Stimulated activated naive CD8-positive, alpha-beta T cell treated with anti-CD3 and anti-CD28 coated beads, Interleukin-15, Interleukin-2, amounts not matched to agents 100 U/mL and 50 U/mL, for 24 hours (primary cell): Measurements from ENCODE around the gene DRAM2.

Source experiments
- ATAC-seq: fragments of 150-1000 bp; cut with Tn5 transposase; one replicate; pipeline ENCODE4 v1.10.0; 2021
- DNase-seq: peaks from one replicate; pipeline ENCODE4 v3.0.0; 2021

Gene DRAM2

DNA sequence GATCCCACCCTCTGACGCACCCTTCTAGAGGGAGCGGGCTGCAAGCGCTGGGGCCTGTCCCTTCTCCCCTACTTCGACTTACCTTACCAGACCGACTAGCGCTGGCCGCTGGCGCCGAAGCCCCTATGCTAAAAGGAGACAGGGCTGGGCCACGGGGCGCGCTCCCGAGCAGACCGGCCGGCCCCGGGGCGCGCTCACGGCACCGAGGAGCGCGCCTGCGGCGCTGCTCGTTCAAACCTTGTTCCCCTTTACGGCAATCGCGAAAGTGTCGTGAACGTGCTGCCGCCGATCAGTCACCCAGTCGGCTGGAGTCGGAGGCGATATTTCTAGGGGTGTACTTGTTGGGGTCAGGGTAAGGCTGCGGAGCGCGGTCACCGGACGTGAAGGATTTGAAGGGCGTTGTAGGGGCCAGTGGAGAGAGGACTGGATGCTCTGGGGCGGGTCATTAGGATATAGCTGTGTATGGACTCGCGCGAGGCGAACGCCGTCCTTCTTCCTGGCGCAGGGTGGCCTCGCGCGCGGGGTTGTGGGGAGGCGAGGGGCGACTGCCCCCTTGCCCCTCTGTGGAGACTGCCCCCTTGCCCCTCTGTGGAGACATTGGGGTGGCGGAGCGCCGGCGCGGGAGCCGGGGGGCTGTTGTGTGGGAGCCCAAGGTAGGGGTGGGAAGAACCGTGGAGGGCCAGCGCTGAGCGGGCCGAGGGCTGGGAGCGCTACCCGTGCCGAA lies at the start of gene DRAM2, which contains the start of gene CEPT1:
Gene DRAM2 (minus strand): TSS at position 138 of the 724 bp plus-strand sequence. CDS start 8,539 bp downstream, outside the sequence.
Gene CEPT1 (plus strand): TSS at position 268 of the 724 bp plus-strand sequence. CDS start 7,492 bp downstream, outside the sequence.
- ATAC-seq (peak; percentile 91), DNase-seq (peak; percentile 95)

DNA sequence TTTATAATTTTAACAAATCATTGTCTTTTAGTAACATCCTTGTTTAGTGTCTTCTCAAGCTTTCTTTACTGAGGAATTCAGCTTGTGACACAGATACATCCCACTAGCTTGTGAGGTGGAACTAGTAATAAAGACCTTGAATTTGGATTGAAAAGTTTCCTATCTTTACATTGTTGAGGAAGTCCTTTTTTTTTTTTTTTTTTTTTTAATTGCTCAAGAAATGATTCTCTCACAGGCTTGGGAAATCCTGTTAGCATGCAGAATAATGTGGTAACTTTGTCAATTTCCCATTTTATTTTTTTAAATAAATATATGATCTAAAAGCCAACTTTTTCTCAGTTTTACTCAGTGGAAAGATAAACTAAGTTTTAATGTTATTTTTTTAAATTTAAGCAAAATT lies 44.8 kb upstream of the DRAM2 start:
- DNase-seq (no peak), ATAC-seq (no peak)

DNA sequence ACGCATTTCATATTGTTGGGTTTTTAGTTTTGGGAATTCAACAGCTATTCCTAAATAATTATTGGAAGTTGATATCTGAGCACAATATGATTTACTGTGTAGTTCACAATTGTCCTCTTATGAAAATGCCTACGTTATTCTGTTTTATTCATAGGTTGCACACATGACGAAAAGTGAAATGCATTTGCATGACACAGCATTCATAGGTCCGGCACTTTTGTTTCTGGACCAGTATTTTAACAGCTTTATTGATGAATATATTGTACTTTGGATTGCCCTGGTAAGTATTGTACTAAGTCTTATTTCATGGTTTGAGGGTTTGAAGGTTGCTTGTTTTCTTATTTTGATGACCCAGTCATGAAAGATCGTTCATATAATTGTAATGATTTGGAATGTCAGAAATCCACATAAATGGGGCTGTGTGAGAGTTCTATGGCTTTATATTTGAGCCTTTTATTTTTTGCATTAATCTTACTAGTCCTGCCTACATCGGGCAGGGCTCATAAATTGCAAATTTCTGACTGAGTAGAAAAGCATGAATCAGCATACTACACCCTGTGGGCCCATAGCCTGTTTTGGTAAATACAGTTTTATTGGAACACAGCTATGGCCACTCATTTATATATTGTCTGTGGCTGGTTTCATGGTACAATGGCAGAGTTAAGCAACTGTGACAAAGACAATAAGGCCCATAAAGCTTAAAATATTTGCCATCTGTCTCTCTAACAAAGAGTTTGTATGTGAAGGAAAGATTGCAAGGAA lies 43.6 kb upstream of the DRAM2 start:
- no peak for DNase-seq
- ATAC-seq: no peak

DNA sequence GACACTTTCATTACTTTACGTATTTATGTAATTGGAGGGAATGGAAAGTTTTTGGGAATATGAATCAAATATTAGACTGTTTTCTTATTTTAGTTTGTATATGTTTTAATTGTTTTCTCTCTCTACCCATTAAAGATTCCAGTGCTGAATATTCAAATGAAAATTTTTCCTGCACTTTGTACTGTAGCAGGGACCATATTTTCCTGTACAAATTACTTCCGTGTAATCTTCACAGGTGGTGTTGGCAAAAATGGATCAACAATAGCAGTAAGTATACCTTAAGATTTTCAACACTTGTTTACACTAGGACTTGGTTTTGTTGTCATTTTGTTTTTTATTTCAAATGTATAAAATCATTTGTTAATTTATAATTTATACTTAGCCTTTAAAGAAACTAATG lies 42.2 kb upstream of the DRAM2 start:
- no peak for ATAC-seq
- no peak for DNase-seq

DNA sequence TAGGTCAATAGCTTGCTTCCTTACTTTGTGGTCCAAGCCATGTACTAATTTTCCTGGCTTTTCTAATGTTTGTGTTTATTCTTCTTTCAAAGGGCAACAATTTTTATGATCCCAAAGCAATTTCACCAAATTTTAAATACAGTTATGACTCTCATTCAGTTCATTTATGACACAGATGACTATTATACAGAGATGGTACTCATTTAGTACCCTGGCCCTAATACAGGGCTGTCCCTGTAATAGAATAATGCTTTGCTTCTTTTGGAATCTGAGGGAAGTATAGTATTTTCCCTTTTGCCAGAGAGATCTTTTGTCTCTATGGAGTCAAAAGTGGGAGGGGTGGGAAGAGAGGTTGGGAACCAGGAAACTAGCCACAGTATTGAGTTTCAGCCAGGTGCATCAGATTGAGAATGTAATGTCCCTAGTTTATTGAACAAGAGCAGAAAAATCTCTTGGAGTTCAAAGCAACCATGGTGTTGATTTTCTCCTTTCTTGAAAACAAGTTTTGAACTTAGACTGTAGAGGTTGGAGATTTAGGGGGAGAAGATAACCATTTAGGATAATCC lies 40.2 kb upstream of the DRAM2 start:
- no peak for DNase-seq
- ATAC-seq: peak; percentile 46

DNA sequence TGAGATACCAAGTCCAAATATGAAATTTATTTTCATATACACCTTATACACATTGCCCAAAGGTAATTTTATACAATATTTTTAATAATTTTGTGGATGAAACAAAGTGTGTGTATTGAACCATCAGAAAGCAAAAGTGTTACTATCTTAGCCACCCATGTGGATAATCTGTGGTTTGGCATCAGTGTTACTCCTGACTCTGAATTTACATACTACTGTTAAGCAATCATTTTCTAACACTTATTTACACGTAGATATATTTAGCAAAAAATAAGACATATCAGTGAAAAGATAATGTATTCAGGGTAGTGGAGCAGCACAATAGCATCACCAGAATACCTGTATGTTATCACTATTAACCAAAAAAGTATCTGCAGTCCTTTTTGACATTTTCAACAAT lies 36.8 kb upstream of the DRAM2 start:
- DNase-seq: no peak
- no peak for ATAC-seq

DNA sequence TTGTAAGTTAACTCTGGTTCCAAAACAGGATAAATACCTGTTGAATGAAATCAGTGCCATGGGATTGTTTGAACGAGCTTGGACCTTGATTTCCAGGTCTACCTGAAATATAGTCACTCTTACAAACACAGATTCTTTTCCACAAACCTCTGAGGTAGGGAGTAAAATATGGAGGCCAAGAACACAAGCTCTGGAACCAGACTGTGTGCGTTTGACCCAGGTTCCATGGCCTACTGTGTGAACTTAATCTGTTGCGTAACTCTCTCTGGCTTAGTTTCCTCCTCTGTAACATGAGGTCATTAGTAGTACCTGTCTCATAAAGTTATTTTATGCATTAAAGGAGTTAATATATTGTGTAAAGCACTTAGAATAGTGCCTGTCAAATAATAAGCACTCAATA lies 35.5 kb upstream of the DRAM2 start:
- DNase-seq: no peak
- ATAC-seq: no peak

DNA sequence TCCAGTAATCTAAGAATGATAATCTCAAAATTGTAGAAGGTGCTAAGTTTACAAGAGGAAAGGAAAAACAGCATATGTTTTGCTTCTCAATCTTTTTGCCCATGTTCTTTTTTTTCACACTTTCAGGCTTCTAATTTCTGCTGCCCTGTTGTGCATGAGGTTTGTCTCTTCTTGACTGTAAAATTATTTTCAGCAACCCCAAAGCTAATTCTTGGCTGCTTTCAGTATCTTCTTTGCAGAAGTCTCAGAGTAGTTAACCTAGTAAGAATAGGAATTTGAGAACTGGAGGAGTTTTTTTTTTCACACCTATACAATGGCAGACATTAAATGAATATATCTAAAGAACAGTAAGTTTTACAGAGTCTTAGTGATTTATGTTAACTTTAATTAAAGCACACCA lies 34.2 kb upstream of the DRAM2 start:
- no peak for DNase-seq
- ATAC-seq: no peak

DNA sequence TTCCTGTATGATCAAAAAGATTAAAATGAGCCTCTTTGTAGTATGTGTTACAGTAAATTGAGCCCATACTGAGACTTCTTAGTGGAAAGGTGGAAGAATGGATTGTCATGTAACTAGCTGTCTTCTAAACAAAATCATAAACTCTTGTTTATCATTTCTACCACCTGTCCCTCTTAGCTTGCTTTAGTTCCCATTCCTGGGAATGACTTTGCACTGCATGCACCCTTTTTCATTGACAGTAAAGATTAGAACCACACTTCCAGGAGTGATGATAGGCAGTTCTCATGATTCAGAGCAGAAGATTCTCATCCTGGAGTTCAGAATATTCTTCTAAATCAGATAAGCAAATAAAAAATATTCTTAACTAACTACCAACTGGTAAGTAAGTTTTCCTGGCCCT lies 32.6 kb upstream of the DRAM2 start:
- ATAC-seq (no peak), DNase-seq (no peak)

DNA sequence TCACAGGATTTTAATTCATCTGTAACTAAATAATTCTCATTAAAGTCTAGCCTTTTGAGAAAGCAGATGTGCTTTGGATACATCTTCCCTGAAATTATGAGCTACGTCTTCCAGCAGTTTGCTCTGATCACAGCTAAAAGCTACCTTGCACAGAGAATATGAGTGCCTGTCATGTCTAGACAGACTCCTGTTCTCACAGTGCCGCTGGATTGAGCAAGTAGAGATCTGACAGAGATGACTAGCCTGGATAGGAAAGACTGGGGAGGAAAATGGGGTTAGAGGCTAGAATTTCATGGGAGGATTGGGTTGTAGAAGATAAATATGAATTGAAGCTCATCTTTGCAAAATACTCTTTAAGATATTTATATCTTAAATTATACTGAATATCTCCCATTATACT lies 24.3 kb upstream of the DRAM2 start:
- DNase-seq: no peak
- no peak for ATAC-seq

DNA sequence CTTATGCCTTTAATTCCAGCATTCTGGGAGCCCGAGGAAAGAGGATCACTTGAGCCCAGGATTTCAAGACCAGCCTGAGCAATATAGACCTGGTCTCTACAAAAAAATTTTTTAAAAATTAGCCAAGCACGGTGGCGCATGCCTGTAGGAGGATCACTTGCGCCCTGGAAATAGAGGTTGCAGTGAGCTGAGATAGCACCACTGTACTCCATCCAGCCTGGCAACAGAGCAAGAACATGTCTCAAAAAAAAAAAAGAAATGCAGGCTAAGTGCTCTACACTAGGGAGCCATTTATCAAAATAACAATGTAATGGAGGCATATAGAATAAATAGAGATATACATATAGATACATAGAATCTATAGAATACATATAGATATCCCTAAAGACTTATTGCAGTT lies 23.5 kb upstream of the DRAM2 start:
- ATAC-seq: no peak
- DNase-seq: no peak

DNA sequence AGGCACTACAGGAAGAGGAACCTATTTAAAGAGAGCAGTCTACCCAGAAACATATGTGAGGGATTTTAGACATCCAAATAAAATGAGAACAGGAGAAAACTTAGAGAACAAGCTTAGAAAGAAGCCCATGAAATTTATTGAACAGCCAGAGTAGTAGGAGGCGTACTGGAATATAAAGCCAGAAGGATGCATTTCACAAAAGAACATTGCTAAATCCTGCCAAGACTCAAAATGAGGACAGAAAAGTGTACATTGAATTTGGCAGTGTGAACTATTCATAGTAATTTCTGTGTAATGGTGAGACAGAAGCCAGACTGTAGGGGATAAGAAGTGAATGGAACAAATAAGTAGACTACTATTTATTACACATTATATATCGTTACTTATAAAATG lies 22.6 kb upstream of the DRAM2 start:
- ATAC-seq: no peak
- no peak for DNase-seq

DNA sequence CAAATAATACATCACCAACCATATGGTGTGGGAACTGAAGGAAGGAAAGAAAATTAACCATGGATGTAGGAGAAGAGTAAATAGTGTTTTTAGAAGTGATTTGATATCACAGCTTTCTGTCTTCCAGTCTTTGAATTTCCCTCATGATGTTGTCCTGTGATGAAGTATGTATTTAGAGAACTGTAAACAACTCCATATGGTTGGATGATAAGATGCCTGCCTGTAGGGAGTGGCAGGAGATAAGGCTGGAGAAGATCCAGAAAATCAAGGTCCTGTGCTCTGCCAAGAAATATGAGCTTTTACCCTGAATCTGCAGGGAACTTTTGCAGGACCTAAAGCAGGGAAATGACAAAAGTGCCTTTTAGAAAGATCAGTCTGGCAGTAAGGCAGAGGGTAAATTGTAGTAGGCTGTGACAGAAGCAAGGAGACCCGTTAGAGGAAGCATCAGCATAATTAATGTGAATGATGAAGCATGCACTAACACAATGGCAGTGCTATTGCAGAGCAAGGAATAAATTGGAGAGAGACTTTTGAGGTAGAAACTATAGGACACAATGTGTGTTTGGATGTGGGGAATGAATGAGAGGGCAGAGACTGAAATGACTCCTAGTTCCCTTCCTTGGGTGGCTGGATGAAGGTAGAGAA lies 22.1 kb upstream of the DRAM2 start:
- ATAC-seq (no peak), DNase-seq (no peak)

DNA sequence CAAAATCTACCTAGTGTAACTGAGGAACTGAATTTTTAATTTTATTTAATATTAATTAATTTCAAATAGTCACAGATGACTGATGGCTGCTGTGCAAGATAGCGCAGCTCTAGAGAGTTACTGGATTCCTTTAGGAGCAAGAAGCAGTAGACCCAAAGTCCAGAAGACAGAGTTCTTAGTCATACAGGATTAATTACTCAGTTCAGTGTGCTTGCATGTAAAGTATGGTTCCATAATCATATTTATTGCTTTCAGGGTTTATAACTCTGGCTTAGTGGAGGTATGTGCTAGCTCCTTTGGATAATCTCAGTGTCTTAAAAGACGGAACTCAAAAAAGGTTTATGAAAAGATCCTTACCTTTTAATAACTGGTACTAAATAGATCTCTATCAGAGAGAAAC lies 17.5 kb upstream of the DRAM2 start:
- ATAC-seq (no peak), DNase-seq (no peak)

DNA sequence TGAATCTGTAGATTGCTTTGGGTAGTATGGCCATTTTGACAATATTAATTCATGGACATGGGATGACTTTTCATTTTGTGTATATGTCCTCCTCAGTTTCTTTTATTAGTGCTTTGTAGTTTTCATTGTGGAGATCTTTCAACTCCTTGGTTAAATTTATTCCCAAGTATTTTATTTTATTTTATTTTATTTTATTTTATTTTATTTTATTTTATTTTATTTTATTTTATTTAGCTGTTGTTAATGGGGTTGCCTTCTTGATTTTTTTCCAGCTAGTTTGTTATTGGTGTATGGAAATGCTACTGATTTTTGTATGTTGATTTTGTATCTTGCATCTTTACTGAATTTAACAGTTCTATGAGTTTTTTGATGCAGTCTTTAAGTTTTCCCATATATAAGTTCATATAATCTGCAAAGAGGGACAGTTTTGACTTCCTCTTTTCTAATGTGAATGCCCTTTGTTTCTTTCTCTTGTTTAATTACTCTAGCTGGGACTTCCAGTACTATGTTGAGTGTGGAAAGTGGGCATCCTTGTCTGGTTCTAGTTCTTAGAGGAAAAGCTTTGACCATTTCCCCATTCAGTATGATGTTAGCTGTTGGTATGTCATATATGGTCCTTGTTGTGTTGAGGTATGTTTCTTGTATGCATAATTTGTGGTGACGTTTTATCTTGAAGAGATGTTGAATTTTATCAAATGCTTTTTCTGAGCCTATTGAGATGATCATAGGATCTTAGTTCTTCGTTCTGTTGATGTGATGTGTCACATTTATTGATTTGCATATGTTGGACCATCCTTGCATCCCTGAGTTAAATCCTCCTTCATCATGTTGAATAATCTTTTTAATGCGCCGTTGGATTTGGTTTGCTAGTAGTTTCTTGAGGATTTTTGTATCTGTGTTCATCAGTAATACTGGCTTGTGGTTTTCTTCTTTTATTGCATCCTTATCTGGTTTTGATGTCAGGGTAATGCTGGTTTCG lies 14.4 kb upstream of the DRAM2 start:
- DNase-seq (no peak), ATAC-seq (no peak)

DNA sequence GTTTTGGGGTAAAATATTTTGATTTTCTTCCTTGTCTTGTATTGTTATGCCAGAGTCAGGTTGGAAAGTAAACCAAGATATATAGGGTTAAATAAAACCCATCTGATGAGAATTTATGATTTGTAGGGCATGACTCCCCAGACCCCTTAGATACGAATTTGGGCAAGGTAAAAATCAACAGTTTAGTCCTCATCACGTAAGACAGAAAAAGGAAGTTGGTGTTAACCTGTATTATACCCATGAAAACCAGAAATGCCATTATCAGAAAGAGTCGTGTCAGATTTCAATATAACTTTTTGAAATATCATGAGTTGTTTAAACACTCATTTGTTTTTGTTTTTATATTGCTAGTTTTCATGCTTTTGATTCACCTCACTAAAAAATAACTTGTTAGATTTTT lies 11.9 kb upstream of the DRAM2 start:
- DNase-seq: no peak
- ATAC-seq: no peak

DNA sequence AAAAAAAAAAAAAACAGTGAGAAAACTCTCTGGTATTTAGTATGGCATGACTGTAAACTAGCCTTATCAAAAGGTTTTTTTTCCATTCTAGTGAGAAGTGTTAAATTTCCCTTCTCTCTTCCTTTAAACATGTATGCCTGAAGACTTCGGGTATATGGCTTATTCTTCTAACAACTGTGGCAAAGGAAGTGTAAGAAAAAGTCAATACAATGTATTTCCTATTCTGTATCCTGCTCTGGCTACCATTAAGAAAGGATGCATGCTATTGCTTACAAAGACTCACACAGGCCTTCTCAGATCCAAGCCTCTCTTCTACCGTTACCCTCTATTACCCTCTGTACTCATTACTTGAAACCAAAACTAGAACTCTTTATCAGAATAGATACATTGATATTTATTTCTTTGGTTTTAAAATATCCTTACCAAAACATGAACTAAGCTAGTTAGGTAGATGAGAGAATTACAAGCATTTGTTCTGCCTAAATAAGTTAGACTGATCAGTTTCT lies 8.5 kb upstream of the DRAM2 start:
- ATAC-seq (no peak), DNase-seq (no peak)

DNA sequence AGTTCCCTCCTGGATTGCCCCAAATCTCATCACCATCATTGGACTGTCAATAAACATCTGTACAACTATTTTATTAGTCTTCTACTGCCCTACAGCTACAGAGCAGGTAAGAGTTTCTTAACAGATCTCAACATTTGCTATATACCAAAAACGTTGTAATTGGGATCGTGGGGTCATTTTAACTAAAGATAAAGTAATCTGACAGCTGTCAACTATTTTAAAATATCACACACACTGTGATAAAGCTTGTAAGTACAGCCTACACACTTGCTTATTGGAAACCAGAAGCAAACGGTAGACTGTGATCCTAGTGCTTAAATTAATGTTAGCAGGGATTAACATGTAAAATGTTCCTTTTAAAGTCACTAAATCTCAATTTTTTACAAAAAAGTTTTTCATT lies 8.1 kb upstream of the DRAM2 start:
- DNase-seq: no peak
- ATAC-seq: no peak

DNA sequence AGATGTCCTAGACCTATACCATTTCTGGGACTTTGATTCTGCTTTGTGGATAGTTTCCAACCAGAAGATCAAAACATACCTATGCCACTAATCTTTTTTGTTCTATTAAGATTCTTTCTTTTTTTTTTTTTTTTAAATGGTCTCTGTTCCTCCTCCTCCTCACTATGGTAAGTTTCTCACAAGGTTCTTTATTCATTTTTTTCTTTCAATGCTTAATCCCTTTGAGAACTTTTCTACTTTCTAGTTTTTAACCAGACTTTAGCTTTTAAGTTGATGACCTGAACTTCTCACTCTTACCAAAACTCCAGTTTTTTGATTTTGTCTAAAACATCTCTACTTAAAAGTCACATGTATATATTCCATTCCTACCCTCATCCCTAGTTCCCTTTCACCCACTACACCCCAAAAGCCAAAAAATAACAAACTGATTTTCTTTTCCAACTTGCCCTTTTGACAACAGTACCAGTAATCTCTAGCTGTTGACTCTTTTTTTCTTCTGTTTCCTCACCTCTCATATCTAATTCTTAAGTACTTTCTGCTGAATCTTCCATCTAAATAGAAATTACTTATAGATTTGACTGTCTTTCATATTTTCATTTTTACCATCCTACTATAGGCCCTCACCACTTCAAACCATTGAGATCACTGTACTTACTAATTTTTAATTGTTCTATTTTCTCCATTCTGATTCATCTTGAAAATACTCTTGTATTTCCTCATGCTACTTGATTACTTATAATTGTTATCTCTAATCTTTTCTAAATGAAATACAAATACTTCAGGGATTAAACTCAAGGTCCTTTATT lies 6.3 kb upstream of the DRAM2 start:
- no peak for DNase-seq
- ATAC-seq: no peak

DNA sequence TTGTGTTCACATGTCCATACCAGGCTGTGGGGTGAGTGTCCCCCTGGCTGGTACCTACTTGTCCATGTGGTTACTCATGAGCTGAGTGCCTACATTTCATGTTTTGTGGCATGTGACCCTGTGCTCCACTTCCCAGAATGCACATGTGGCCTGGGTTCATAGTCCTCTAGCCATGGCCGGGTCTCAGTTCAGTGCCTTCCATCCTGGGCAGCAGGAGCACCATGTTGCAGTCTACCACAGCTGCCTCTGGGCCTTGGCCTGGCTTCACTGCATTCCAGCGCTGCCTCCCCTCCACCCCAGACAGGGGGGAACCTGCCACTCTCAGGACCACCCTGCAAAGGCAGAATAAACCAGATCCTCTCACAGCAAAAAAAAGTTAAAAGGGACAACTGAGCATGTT lies 5.6 kb upstream of the DRAM2 start:
- ATAC-seq: no peak

More for the DNA sequence above, 5.6 kb upstream of the DRAM2 start:
- DNase-seq: no peak
